HG02852 (cell line): ENCODE data around the gene COPZ2.
"Not testable (repeated sequence)": the region's sequence is repeated elsewhere in the genome, so short reads cannot be mapped to it uniquely, and the experiment has no call there.

ENCODE experiments used
- ATAC-seq: cut with Tn5 transposase; IDR thresholded peaks from one replicate; pipeline ENCODE4 v1.9.1; 2021; ENCODE audit warnings: mild to moderate bottlenecking, moderate library complexity; ENCODE audit not compliant: unreplicated experiment

The COPZ2 gene, protein sequence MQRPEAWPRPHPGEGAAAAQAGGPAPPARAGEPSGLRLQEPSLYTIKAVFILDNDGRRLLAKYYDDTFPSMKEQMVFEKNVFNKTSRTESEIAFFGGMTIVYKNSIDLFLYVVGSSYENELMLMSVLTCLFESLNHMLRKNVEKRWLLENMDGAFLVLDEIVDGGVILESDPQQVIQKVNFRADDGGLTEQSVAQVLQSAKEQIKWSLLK

GRCh38 chr17:48037036-48037837 is at the start of gene COPZ2:
Gene COPZ2, minus strand, starts transcription at chr17:48037797. Its CDS starts 20 bp downstream, at chr17:48037777.
- no peak for ATAC-seq

- ATAC-seq, result no peak
Measured at GRCh38 chr17:48084932-48085331, 47.3 kb upstream of the COPZ2 start.

DNA sequence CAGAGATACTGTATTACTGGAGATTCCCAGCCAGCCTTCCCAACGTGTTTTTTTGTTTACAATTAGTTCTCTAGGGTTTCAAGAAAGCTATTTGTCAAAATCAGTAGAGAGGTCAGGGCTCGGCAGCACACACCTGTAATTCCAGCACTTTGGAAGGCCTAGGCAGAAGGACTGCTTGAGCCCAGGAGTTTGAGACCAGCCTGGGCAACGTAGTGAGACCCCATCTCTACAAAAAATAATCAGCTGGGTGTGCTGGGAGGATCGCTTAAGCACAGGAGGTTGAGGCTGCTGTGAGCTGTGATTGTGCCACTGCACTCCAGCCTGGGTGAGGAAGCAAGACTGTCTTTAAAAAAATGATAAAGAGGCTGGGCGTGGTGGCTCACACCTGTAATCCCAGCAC is 44.3 kb upstream of the COPZ2 start:
- no peak for ATAC-seq

DNA sequence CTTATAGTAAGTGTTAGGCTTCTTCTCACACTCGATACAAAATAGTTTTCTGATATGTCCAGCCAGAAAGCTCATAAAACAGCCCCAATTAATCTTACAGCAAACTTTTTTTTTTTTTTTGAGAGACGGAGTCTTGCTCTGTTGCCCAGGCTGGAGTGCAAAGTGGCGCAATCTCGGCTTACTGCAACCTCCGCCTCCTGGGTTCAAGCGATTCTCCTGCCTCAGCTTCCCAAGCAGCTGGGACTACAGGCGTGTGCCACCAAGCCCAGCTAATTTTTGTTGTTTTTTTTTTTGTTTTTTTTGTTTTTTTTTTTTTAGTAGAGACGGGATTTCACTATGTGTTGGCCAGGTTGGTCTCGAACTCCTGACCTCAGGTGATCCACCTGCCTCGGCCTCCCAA is 39.6 kb upstream of the COPZ2 start:
- not testable (repeated sequence) for ATAC-seq

- no peak for ATAC-seq
Measured at GRCh38 chr17:48074322-48075081, 36.9 kb upstream of the COPZ2 start.

GRCh38 chr17:48073566-48074094 is 36.0 kb upstream of the COPZ2 start:
- not testable (repeated sequence) for ATAC-seq

DNA sequence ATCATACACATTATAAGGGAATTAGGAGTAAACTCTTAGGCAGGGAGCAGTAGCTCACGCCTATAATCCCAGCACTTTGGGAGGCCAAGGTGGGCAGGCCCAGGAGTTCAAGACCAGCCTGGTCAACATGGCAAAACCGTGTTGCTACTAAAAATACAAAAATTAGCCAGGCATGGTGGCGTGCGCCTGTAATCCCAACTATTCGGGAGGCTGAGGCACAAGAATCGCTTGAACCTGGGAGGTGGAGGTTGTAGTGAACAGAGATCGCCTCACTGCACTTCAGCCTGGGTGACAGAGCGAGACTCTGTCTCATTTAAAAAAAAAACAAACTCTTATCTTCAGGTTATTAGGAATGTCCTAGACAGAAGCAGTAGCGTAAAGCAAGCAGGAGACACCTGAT is 35.2 kb upstream of the COPZ2 start:
- ATAC-seq, result not testable (repeated sequence)

DNA sequence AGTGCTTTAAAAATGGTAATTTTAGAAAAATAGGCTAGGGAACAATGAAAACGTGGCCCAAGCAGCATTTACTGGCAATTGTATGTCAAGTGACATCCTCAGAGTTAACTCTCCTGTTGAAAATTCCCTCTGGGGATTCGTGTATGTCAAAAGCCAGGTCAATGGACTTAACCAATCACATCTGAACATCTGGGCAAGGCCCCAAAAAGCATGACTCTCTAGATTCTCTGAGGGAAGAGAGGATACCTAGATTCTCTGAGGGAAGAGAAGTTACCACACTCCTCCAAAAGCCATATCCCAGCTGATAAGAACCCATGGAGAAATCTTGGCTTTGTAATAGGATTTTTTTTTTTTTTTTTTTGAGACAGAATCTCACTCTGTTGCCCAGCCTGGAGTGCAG is 34.1 kb upstream of the COPZ2 start:
- ATAC-seq, result no peak

DNA sequence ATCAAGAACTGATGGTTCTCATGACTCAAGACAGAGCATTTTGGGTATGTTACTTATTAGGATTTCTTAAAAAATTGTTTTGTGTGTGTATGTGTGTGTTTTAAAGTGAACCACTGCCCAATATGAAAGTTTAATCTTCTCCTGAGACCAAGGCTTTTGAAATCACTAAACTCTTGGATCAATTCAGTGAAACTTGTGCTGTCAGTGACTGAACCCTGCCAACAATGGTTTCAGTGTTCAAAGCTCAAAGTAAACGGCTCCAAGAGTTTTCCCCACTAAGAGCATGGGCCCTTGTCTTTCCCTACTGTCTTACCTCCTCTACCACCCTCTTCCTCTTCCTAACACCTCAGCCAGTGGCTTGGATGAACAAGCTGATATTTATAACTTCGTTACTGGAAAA is 32.6 kb upstream of the COPZ2 start:
- ATAC-seq, result no peak

- ATAC-seq, result no peak
Measured at GRCh38 chr17:48068491-48068961, 30.9 kb upstream of the COPZ2 start.

DNA sequence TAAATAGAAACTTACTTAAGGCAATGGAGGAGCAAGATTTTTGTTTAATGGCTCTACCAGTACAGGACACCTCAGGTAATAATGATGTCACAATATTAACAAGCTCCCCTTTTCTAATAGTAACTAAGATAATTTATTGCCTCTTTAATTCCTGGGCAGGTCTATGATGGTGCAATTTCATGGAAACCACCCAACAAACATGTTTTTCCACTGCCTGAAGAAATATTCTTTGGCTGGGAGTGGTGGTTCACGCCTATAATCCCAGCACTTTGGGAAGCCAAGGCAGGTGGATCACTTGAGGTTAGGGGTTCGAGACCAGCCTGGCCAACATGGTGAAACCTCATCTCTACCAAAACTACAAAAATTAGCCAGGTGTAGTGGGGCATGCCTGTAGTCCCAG is 30.2 kb upstream of the COPZ2 start:
- not testable (repeated sequence) for ATAC-seq

DNA sequence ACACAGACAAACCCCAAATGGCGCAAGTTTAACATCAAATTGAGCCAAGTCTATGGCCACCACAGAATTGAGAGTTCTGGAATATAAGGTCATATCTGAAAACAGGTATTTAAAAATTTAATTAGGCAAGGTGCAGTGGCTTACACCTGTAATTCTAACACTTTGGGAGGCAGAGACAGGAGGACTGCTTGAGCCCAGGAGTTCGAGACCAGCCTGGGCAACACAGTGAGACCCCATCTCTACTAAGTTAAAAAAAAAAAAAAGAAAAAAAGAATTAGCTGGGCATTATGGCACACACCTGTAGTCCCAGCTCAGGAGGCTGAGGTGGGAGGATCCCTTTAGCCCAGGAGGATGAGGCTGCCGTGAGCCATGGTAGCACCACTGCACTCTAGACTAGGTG is 29.6 kb upstream of the COPZ2 start:
- ATAC-seq, result no peak

DNA sequence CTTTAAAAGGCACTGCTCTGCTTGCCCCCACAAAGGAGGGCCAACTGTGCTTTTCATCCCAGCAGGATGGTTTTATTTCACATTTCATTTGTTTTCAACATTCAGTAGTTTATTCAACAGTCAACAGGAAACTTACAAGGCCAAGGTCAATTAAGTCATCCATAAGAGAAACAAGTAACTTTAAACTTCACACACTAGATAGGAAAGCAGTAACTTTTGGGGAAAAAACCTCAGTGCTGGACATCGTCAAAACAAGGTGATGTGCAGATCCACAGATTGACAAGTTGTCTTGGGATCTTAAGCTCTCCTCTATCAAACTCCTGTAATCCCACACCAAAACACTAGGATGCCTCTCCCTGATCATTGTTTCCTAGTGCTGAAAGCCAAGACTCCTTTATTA is 29.1 kb upstream of the COPZ2 start:
- no peak for ATAC-seq

DNA sequence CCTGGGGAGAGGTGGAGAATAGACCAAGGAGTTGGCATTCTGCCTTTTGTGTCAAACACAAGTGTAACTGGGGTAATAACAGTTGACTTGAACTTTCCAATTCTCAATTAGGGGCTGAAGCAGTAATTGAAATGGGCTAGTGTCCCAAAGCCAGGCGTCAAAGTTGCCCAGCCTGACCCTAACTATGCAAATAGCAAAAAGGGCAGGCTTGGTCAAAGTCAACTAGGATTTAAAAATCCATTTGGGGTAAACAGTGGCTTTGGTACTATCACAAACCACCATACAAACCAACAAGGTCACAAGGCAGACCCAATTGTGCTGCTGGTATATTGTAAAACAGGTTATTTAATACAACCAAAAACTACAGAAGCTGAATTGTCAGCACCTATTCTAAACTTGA is 28.6 kb upstream of the COPZ2 start:
- no peak for ATAC-seq

- no peak for ATAC-seq
Measured at GRCh38 chr17:48064638-48065037, 27.0 kb upstream of the COPZ2 start.

- no peak for ATAC-seq
Measured at GRCh38 chr17:48062273-48062672, 24.7 kb upstream of the COPZ2 start.

GRCh38 chr17:48060249-48060648 is 22.7 kb upstream of the COPZ2 start:
- ATAC-seq, result no peak

GRCh38 chr17:48059125-48059668 is 21.6 kb upstream of the COPZ2 start:
- ATAC-seq, result no peak

- no peak for ATAC-seq
Measured at GRCh38 chr17:48058393-48059124, 21.0 kb upstream of the COPZ2 start.

DNA sequence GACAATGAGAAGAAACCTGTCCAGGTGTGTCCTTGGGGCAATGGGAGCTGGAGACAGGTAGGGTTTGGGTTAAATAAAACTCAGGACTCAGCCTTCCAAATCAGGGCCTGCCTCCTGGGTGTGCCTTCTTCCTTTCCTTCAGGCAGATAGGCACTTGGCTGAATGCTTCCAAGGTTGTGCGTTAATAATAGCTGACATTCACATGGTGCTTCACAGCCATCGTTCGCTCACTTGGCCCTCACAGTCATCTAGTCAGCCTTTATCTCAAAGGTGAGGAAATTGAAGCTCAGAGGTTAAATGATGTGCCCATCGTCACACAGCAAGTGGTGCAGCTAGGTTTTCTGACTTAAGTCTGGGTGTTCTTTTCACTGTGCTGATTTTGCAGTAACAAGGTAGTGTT is 20.0 kb upstream of the COPZ2 start:
- ATAC-seq, result no peak
